A673 (cell line): ENCODE data around the gene TMEM91. TPM values are rescaled to one million over a fixed set of nuclear protein-coding genes. Genes with fewer than 3 reads are reported as not detected.

Experiments used
- BruUV-seq: library from RNA; stranded (reverse); fragments of 400-500 nt; replicated peaks from 2 replicates; lab custom pipeline; 2021; lab: Mats Ljungman, UMichigan
- CTCF ChIA-PET: fragments of 300-600 bp; sonication (Branson Sonifier 250); formaldehyde crosslinking; loops from one replicate; lab custom pipeline; 2022; ENCODE audit warnings: antibody characterized with exemption; lab: Charles Lee
- POLR2A ChIA-PET: fragments of 300-600 bp; sonication (Branson Sonifier 250); formaldehyde crosslinking; loops from one replicate; lab custom pipeline; 2022; ENCODE audit warnings: antibody characterized with exemption; ENCODE audit not compliant: low non-redundant PET; lab: Charles Lee
- DNase-seq: peaks from one replicate; pipeline ENCODE4 v3.0.0-alpha.2; 2015; ENCODE audit warnings: low spot score
- H3K27ac ChIP-seq: fragments of 200-600 bp; sonication (generic); 2 replicates; pipeline ENCODE4 v1.5.1; 2016; ENCODE audit warnings: mixed run types, low read depth, mild to moderate bottlenecking, mixed read lengths, antibody characterized with exemption, low read length; ENCODE audit not compliant: poor library complexity, severe bottlenecking
- H3K27me3 ChIP-seq: fragments of 200-600 bp; sonication (generic); replicated peaks from 2 replicates; pipeline ENCODE4 v1.6.1; 2017; ENCODE audit warnings: mixed run types, low read depth, mild to moderate bottlenecking, mixed read lengths, antibody characterized with exemption, low read length; ENCODE audit not compliant: insufficient read depth, poor library complexity
- H3K36me3 ChIP-seq: fragments of 200-600 bp; sonication (generic); 2 replicates; pipeline ENCODE4 v1.6.1; 2016; ENCODE audit warnings: mixed run types, mild to moderate bottlenecking, mixed read lengths, antibody characterized with exemption, low read length; ENCODE audit not compliant: insufficient read depth, poor library complexity, severe bottlenecking
- H3K4me1 ChIP-seq: fragments of 200-600 bp; sonication (generic); 2 replicates; pipeline ENCODE4 v1.6.1; 2017; ENCODE audit warnings: mixed run types, mild to moderate bottlenecking, mixed read lengths, antibody characterized with exemption, low read length; ENCODE audit not compliant: insufficient read depth, poor library complexity, severe bottlenecking
- H3K4me3 ChIP-seq: fragments of 200-600 bp; sonication (generic); 2 replicates; pipeline ENCODE4 v1.5.1; 2016; ENCODE audit warnings: low read depth, mixed run types, mild to moderate bottlenecking, mixed read lengths, low read length; ENCODE audit not compliant: poor library complexity, severe bottlenecking
- H3K9me3 ChIP-seq: fragments of 200-600 bp; sonication (generic); 2 replicates; pipeline ENCODE4 v1.6.1; 2016; ENCODE audit warnings: mixed run types, low read depth, mild to moderate bottlenecking, mixed read lengths, antibody characterized with exemption, low read length; ENCODE audit not compliant: poor library complexity, severe bottlenecking
- CTCF ChIP-seq: fragments of 300-800, 200-600 bp; sonication (generic); conservative IDR thresholded peaks from 2 replicates; pipeline ENCODE4 v1.5.1; 2017; ENCODE audit warnings: low read depth, mild to moderate bottlenecking, antibody characterized with exemption, low read length, moderate library complexity, mixed read lengths
- EZH2 ChIP-seq: fragments of 200-600 bp; sonication (generic); IDR thresholded peaks from 2 replicates; pipeline ENCODE4 v1.6.1; 2017; ENCODE audit warnings: borderline replicate concordance, low read depth, mild to moderate bottlenecking, mixed read lengths, antibody characterized with exemption, low read length; ENCODE audit not compliant: poor library complexity, severe bottlenecking
- intact Hi-C: fragments of 100-400 bp; cut with micrococcal nuclease; formaldehyde crosslinking; loops from one replicate; pipeline ENCODE4 v1.10.0; 2022; ENCODE audit not compliant: unreplicated experiment
- total RNA-seq: library from RNA; stranded (reverse); gene quantifications from 2 replicates; pipeline ENCODE4 v1.2.3, GENCODE V29; 2021

Gene TMEM91
- total RNA-seq, 1 experiment from 2014 or later = 4.9 TPM

DNA sequence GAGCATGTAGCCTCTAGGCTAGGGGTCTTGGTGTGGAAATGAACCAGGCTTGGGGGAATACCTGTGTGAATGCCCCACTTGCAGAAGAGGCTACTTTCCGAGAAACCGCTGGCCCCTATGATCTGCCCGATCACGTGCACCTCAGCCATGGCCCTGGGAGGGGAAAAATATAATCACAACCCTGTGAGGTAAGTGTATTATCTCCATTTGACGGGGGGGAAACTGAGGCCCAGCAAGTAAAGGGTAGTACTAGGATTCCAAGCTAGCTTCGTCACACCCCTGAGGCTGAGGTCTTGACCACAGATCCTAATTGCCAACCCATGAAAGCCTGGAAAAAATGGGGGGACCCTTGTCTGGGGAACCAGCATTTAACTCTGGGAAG lies 13.0 kb upstream of the TMEM91 start:
- no peak for DNase-seq
- H3K4me3 ChIP-seq = peak overlapping the region; percentile 79
- peaks cover 6% of the 10 kb centered on the region for H3K4me1 ChIP-seq
- H3K36me3 ChIP-seq = no peaks in the 10 kb centered on the region
- H3K27ac ChIP-seq = peak overlapping the region; percentile 100
- TF ChIP-seq CTCF = no peak
- no peak for TF ChIP-seq EZH2
- CTCF ChIA-PET = no interaction called here
- POLR2A ChIA-PET = interaction anchor here (0.6 to 0.8 kb wide), 2 partner anchors 10 to 28 kb away, joined by 3 to 10 read pairs; no protein-coding TSS in a partner anchor
- intact Hi-C loops = no loop called here
- H3K27me3 ChIP-seq = no peaks in the 10 kb centered on the region
- no TSS peak for BruUV-seq
- no peaks in the 10 kb centered on the region for H3K9me3 ChIP-seq

- intact Hi-C loops = no loop called here
- TF ChIP-seq EZH2 (no peak), CTCF (no peak)
- TSS peak; percentile 81 for BruUV-seq
- no peaks in the 10 kb centered on the region for H3K36me3 ChIP-seq
- CTCF ChIA-PET = no interaction called here
- POLR2A ChIA-PET = interaction anchor here (0.6 to 0.9 kb wide), 4 partner anchors 9 to 571 kb away, joined by 3 to 10 read pairs (median 4); no protein-coding TSS in a partner anchor
- no peaks in the 10 kb centered on the region for H3K27me3 ChIP-seq
- H3K9me3 ChIP-seq = no peaks in the 10 kb centered on the region
- H3K4me1 ChIP-seq = peaks cover 6% of the 10 kb centered on the region
- DNase-seq = peak; percentile 99
- H3K4me3 ChIP-seq = peak within 1 kb of the TSS; percentile 79
- H3K27ac ChIP-seq = peak within 1 kb of the TSS; percentile 100
These were observed 12.4 kb upstream of the TMEM91 start, which contains the start of gene B9D2 for GRCh38 chr19:41363753-41364523. Gene B9D2, minus strand, starts transcription at chr19:41364149. Its CDS starts 630 bp downstream, at chr19:41363519.

DNA sequence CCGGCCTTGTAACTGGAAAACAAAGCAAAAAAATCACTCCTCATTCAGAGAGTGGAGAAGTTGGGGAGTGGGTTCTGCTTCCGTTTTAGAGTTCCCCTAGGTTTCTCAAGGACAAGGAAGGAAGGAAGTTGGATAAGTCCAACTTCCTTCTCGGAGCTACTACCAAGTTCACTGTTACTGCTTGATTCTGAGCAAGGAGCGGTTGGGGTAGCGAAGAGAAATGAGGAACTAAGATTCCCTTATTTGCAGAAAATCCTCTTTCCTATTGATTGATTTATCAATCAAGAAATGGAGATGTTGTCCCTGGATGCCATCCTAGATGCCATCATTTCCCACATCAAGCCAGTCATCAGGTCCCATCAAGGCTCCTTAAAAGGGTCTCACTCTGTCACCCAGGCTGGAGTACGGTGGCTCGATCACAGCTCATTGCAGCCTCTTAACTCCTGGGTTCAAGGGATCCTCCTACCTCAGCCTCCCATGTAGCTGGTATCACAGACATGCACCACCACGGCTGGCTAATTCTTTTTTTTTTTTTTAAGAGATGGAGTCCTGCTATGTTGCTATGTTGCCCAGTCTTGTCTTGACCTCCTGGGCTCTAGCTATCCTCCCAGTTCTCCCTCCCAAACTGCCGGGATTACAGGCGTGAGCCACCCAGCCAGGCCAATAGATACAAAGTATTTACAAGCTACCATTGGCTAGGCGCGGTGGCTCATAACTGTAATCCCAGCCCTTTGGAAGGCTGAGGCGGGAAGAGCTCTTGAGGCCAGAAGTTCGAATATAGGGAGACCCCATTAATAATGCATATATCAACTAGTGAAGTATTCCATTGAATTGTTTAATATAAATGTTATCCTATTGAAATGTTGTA lies 11.6 kb upstream of the TMEM91 start:
- Histone ChIP-seq H3K4me3 (peak overlapping the region; percentile 79), H3K4me1 (peaks cover 6% of the 10 kb centered on the region), H3K9me3 (no peaks in the 10 kb centered on the region), H3K27ac (peak overlapping the region; percentile 100), H3K27me3 (no peaks in the 10 kb centered on the region), H3K36me3 (no peaks in the 10 kb centered on the region)
- TF ChIP-seq EZH2 = no peak
- no peak for TF ChIP-seq CTCF
- intact Hi-C loops = no loop called here
- no peak for DNase-seq
- BruUV-seq = no TSS peak
- POLR2A ChIA-PET = interaction anchor here (0.6 to 0.9 kb wide), 2 partner anchors 8 to 572 kb away, joined by 3 to 4 read pairs; no protein-coding TSS in a partner anchor
- CTCF ChIA-PET = no interaction called here
